HepG2 (cell line): Measurements from ENCODE around the gene ACACB. TPM values are rescaled to one million over a fixed set of nuclear protein-coding genes. Genes with fewer than 3 reads are reported as not detected.

ENCODE experiments used
- ATAC-seq: fragments of 200-7000 bp; cut with Tn5 transposase; 3 replicates; pipeline ENCODE4 v1.9.1; 2020; ENCODE audit warnings: mild to moderate bottlenecking, moderate library complexity
- BruUV-seq: library from RNA; stranded (reverse); fragments of 400-500 nt; replicated peaks from 2 replicates; lab custom pipeline; 2021; lab: Mats Ljungman, UMichigan
- CTCF ChIA-PET: fragments of 300-600 bp; formaldehyde crosslinking; extraction: SDS; loops from one replicate; lab custom pipeline; 2021; ENCODE audit warnings: low total read pairs, inconsistent platforms, low intra/inter-chr PET ratio; lab: Yijun Ruan, JAX
- POLR2A ChIA-PET: fragments of 350-600 bp; sonication (Branson Sonifier 250); formaldehyde crosslinking; loops from one replicate; lab custom pipeline; 2020; ENCODE audit warnings: antibody characterized with exemption, inconsistent platforms; lab: Yijun Ruan, JAX
- DNase-seq: peaks from one replicate; pipeline ENCODE4 v3.0.0-alpha.2; 2015; ENCODE audit warnings: low spot score
- FAIRE-seq: peaks from 3 replicates; lab custom pipeline; 2011; peaks lifted over from hg19 to GRCh38; lab: Jason Lieb, UNC
- H2AFZ ChIP-seq: one replicate; pipeline ENCODE4 v1.6.1; 2011; ENCODE audit warnings: low read length, inconsistent platforms
- H3K27ac ChIP-seq: fragments of 300-600 bp; 3 replicates; pipeline ENCODE4 v1.8.0; 2011; ENCODE audit warnings: mixed run types, mild to moderate bottlenecking, mixed read lengths, low read length, inconsistent platforms; ENCODE audit not compliant: insufficient read depth; ENCODE audit errors: extremely low read length
- H3K27me3 ChIP-seq, 2 experiments: fragments of 200-600 bp in 1 of 2; 2 replicates in 1 of 2; 3 replicates in 1 of 2; pipeline versions ENCODE4 v1.6.0 to v1.8.0; 2011; ENCODE audit warnings: low read length in 2 of 2, mild to moderate bottlenecking in 2 of 2, moderate library complexity in 2 of 2, inconsistent platforms in 1 of 2; ENCODE audit not compliant: insufficient read depth in 2 of 2, control insufficient read depth in 1 of 2
- H3K36me3 ChIP-seq, 2 experiments: fragments of 200-600 bp in 1 of 2; replicated peaks in 1 of 2; 2 replicates in 1 of 2; 3 replicates in 1 of 2; pipeline versions ENCODE4 v1.5.1 to v1.8.0; 2011; ENCODE audit warnings: low read length in 2 of 2, inconsistent platforms in 1 of 2; ENCODE audit not compliant: insufficient read depth in 2 of 2, control insufficient read depth in 1 of 2
- H3K4me1 ChIP-seq: 2 replicates; pipeline ENCODE4 v1.5.1; 2012; ENCODE audit warnings: low read length, inconsistent platforms; ENCODE audit not compliant: insufficient read depth
- H3K4me2 ChIP-seq: 2 replicates; pipeline ENCODE4 v1.6.0; 2011; ENCODE audit warnings: low read depth, low read length, inconsistent platforms
- H3K4me3 ChIP-seq, 3 experiments: fragments of 200-600 bp in 1 of 3; sonication (generic), shearing (Covaris generic) in 1 of 3; replicated peaks in 1 of 3; 2 replicates each; pipeline ENCODE4 v1.5.1; 2011 to 2016; ENCODE audit warnings: low read length in 3 of 3, inconsistent platforms in 2 of 3, low read depth in 2 of 3, mild to moderate bottlenecking in 2 of 3, control low read depth in 1 of 3, mixed read lengths in 1 of 3; ENCODE audit not compliant: insufficient read depth in 1 of 3
- H3K79me2 ChIP-seq: one replicate; pipeline ENCODE4 v1.6.1; 2011; ENCODE audit warnings: low read length, inconsistent platforms; ENCODE audit not compliant: insufficient read depth
- H3K9ac ChIP-seq: 2 replicates; pipeline ENCODE4 v1.6.0; 2011; ENCODE audit warnings: mild to moderate bottlenecking, low read depth, low read length, inconsistent platforms; ENCODE audit not compliant: insufficient read depth
- H3K9me3 ChIP-seq: 2 replicates; pipeline ENCODE4 v1.5.1; 2012; ENCODE audit warnings: mild to moderate bottlenecking, low read length
- H4K20me1 ChIP-seq: 2 replicates; pipeline ENCODE4 v1.6.0; 2011; ENCODE audit warnings: inconsistent platforms, mild to moderate bottlenecking, low read length, moderate library complexity; ENCODE audit not compliant: insufficient read depth
- EED ChIP-seq: sonication (generic); formaldehyde crosslinking; IDR thresholded peaks from 2 replicates; pipeline ENCODE4 v1.5.0; 2020; ENCODE audit warnings: mild to moderate bottlenecking, missing genetic modification reagents
- FOXA1 ChIP-seq, 2 experiments: fragments of 450-650 bp in 1 of 2; sonication (generic) in 1 of 2; formaldehyde crosslinking in 1 of 2; IDR thresholded peaks; 2 replicates each; pipeline versions ENCODE4 v1.4.0 to v1.6.1; 2016 to 2020; ENCODE audit warnings: missing genetic modification reagents in 1 of 2
- NR2F2 ChIP-seq: IDR thresholded peaks from 2 replicates; pipeline ENCODE4 v1.6.1; 2012; ENCODE audit warnings: low read depth, inconsistent platforms, borderline replicate concordance
- SRF ChIP-seq: IDR thresholded peaks from 2 replicates; pipeline ENCODE4 v1.6.1; 2011; ENCODE audit warnings: mild to moderate bottlenecking, low read depth, low read length, moderate library complexity
- TCF7L2 ChIP-seq: IDR thresholded peaks from 2 replicates; pipeline ENCODE4 v1.6.1; 2011; ENCODE audit warnings: mild to moderate bottlenecking, low read depth, low read length, moderate library complexity
- ZFP41 ChIP-seq: sonication (generic); formaldehyde crosslinking; IDR thresholded peaks from 2 replicates; pipeline ENCODE4 v1.4.0; 2020; ENCODE audit warnings: mild to moderate bottlenecking, missing genetic modification reagents, borderline replicate concordance
- ZNF230 ChIP-seq: sonication (generic); formaldehyde crosslinking; IDR thresholded peaks from 2 replicates; pipeline ENCODE4 v1.4.0; 2020; ENCODE audit warnings: mild to moderate bottlenecking, missing genetic modification reagents
- ZNF235 ChIP-seq: sonication (generic); formaldehyde crosslinking; IDR thresholded peaks from 2 replicates; pipeline ENCODE4 v1.8.1; 2023; ENCODE audit warnings: mild to moderate bottlenecking, missing genetic modification reagents, borderline replicate concordance
- ZNF24 ChIP-seq: fragments of 450-650 bp; IDR thresholded peaks from 2 replicates; pipeline ENCODE4 v1.6.1; 2017; ENCODE audit warnings: antibody characterized with exemption, mild to moderate bottlenecking
- ZNF256 ChIP-seq: sonication (generic); formaldehyde crosslinking; conservative IDR thresholded peaks from 2 replicates; pipeline ENCODE4 v1.4.0; 2020; ENCODE audit warnings: missing genetic modification reagents
- ZNF329 ChIP-seq: sonication (generic); formaldehyde crosslinking; IDR thresholded peaks from 2 replicates; pipeline ENCODE4 v1.9.0; 2021; ENCODE audit warnings: low read depth, mild to moderate bottlenecking, missing genetic modification reagents
- WGBS: methylation state at CpG from one replicate; pipeline ENCODE4 v1.1.6; 2017; ENCODE audit warnings: low lambda C conversion rate; 5-methylcytosine and 5-hydroxymethylcytosine counted together
- in situ Hi-C: cut with HindIII; loops from 2 replicates; pipeline ENCODE4 v1.10.0; 2017; ENCODE audit warnings: low pct_unique_long_range_greater_than_20kb; ENCODE audit not compliant: extremely low pct_ligation_motif_present
- intact Hi-C: fragments of 100-400 bp; cut with micrococcal nuclease; formaldehyde crosslinking; loops from one replicate; pipeline ENCODE4 v1.10.0; 2022; ENCODE audit not compliant: unreplicated experiment
- polyA plus RNA-seq, 8 experiments: library from polyadenylated mRNA; depleted of rRNA in 3 of 8; stranded (reverse) in 7 of 8; unstranded in 1 of 8; fragments of >200 nt; fragmentation: Illumina TruSeq in 4 of 8; extraction: Trizol in 4 of 8; gene quantifications; 2 replicates each; pipeline versions ENCODE4 v1.2.1 to v1.2.3, GENCODE V29; 2011 to 2016; ENCODE audit warnings: low read depth in 4 of 8, missing spikeins in 1 of 8, mixed read lengths in 1 of 8; ENCODE audit not compliant: insufficient read depth in 1 of 8
- total RNA-seq, 5 experiments: library from RNA; depleted of rRNA; stranded (reverse); fragments of >200 nt; fragmentation: Illumina TruSeq; extraction: Trizol; gene quantifications; 2 replicates each; pipeline ENCODE4 v1.2.3, GENCODE V29; 2016; ENCODE audit warnings: low read depth in 1 of 5
- TF ChIP-seq, protein P1 (sequence below): sonication (generic); formaldehyde crosslinking; IDR thresholded peaks from 2 replicates; pipeline ENCODE4 v1.4.0; 2020; ENCODE audit warnings: mild to moderate bottlenecking, missing genetic modification reagents
- TF ChIP-seq, protein P2 (sequence below): IDR thresholded peaks from 2 replicates; pipeline ENCODE4 v1.6.1; 2018; ENCODE audit warnings: missing genetic modification reagents, mild to moderate bottlenecking, missing compliant biosample characterization
- TF ChIP-seq, protein P3 (sequence below): sonication (generic); formaldehyde crosslinking; IDR thresholded peaks from 2 replicates; pipeline ENCODE4 v1.8.0; 2022; ENCODE audit warnings: mild to moderate bottlenecking, missing genetic modification reagents; ENCODE audit not compliant: insufficient replicate concordance
- TF ChIP-seq, protein P4 (sequence below): IDR thresholded peaks from 2 replicates; pipeline ENCODE4 v1.6.1; 2016; ENCODE audit warnings: low read depth, borderline replicate concordance

ACACB gene
- total and polyA plus RNA-seq, 2 of the 13 experiments (the other 11 are each of a cell fraction or from before 2014, with no cell fraction given): 6.2 to 8.6 TPM

DNA sequence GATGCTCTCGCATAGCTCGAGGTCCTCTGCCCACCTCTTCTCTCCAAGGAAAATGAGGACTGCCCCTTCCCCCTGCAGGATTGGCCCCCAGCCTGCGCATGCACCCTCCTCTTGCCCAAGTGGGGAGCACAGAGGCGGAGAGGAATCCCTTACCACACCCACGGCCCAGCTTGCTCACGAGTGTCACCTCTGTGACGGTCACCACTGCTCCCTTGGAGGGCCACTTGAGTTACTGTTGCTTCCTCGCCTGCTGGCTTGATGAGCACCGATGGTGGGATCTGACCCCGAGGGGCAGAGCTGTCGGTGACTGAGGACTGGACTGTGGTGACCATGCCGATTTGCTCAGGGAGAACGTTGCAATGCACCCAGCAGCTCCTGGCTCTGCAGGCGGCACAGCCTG, 151.0 kb downstream of the ACACB start (continued):
- TF ChIP-seq ZNF235 (CRISPR knock-in tag): no peak
- TF ChIP-seq ZNF24: no peak
- TF ChIP-seq, protein P1, sequence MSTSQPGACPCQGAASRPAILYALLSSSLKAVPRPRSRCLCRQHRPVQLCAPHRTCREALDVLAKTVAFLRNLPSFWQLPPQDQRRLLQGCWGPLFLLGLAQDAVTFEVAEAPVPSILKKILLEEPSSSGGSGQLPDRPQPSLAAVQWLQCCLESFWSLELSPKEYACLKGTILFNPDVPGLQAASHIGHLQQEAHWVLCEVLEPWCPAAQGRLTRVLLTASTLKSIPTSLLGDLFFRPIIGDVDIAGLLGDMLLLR: no peak
- TF ChIP-seq SRF: no peak

DNA sequence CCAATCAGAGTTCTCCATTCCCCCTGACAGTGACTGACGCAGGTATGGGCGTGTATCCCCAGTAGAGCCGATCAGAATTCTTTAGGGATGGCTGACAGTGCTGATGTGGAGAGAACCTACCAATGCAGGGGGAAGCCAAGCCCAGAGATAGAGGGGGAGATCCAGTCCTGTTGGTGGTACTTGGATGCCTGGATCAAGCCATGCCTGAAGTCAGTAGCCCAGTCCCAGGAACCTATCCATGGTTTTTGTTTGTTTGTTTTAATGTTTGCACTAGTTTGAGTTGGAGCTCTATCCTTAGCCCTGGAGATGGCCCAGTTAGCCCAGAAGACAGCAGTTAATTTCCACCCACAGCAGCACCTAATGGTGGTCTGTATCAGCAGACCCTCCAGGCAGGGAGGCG, 152.5 kb downstream of the ACACB start:
- in situ Hi-C loops (no loop called here), intact Hi-C loops (no loop called here)
- H3K36me3 ChIP-seq: peaks cover 0 to 11% of the 10 kb centered on the region in 2 experiments; a peak in 3 of 5 replicates
- no peaks in the 10 kb centered on the region for H3K27me3 ChIP-seq
- H3K9ac ChIP-seq: no peak overlapping the region
- H3K79me2 ChIP-seq: no peaks in the 10 kb centered on the region
- 95% methylated on average over 4 of the region's 4 CpGs for WGBS
- H2AFZ ChIP-seq: no peak overlapping the region
- no peak overlapping the region for H3K4me3 ChIP-seq
- FAIRE-seq: no peak
- H4K20me1 ChIP-seq: no peaks in the 10 kb centered on the region
- TF ChIP-seq ZNF230 (CRISPR knock-in tag) (no peak), ZNF329 (peak; percentile 96)
- TF ChIP-seq, all 625 proteins: peak for 1
- CTCF ChIA-PET: no interaction called here
- no peak for ATAC-seq
- H3K4me1 ChIP-seq: no peaks in the 10 kb centered on the region
- no peak overlapping the region for H3K4me2 ChIP-seq
- H3K27ac ChIP-seq: no peak overlapping the region
- POLR2A ChIA-PET: no interaction called here
- no peaks in the 10 kb centered on the region for H3K9me3 ChIP-seq
- no TSS peak for BruUV-seq
- no peak for DNase-seq

DNA sequence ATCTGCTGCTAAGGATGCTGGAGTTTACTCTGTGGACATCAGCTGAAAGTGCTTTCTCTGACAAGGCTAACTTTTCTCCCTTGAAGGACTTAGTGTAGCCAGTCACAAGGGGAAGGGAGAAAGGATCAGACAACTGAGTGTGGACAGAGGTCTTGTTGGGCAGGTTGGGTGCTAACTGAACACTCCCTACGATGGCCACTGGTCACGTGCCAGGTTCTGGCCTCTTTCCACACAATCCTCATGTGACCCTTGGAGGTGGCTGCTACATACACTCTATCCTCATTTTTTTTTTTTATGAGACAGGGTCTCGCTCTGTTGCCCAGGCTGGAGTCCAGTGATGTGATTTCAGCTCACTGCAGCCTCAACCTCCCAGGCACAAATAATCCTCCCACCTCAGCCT, 153.0 kb downstream of the ACACB start:
- ATAC-seq (no peak), DNase-seq (no peak), FAIRE-seq (no peak)
- in situ Hi-C loops: no loop called here
- intact Hi-C loops: no loop called here
- no peak overlapping the region for H3K4me2 ChIP-seq
- no peak overlapping the region for H3K4me3 ChIP-seq
- H3K36me3 ChIP-seq: peaks cover 0 to 11% of the 10 kb centered on the region in 2 experiments; a peak in 3 of 5 replicates
- H3K4me1 ChIP-seq: no peaks in the 10 kb centered on the region
- BruUV-seq: no TSS peak
- WGBS: 58% methylated on average over 3 of the region's 3 CpGs
- no peak overlapping the region for H2AFZ ChIP-seq
- H3K9ac ChIP-seq: no peak overlapping the region
- no peaks in the 10 kb centered on the region for H3K9me3 ChIP-seq
- no peaks in the 10 kb centered on the region for H4K20me1 ChIP-seq
- no peaks in the 10 kb centered on the region for H3K27me3 ChIP-seq
- no peaks in the 10 kb centered on the region for H3K79me2 ChIP-seq
- POLR2A ChIA-PET: no interaction called here
- CTCF ChIA-PET: no interaction called here
- H3K27ac ChIP-seq: no peak overlapping the region
- TF ChIP-seq TCF7L2 (no peak), NR2F2 (no peak), ZNF256 (no peak), ZFP41 (no peak), FOXA1 (IDR thresholded peaks at IDR 0.05) (no peak), FOXA1 (CRISPR knock-in tag; IDR thresholded peaks at IDR 0.05) (no peak), EED (CRISPR knock-in tag) (no peak)
- TF ChIP-seq, protein P2, sequence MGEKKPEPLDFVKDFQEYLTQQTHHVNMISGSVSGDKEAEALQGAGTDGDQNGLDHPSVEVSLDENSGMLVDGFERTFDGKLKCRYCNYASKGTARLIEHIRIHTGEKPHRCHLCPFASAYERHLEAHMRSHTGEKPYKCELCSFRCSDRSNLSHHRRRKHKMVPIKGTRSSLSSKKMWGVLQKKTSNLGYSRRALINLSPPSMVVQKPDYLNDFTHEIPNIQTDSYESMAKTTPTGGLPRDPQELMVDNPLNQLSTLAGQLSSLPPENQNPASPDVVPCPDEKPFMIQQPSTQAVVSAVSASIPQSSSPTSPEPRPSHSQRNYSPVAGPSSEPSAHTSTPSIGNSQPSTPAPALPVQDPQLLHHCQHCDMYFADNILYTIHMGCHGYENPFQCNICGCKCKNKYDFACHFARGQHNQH (CRISPR knock-in tag): no peak
- TF ChIP-seq, protein P3, sequence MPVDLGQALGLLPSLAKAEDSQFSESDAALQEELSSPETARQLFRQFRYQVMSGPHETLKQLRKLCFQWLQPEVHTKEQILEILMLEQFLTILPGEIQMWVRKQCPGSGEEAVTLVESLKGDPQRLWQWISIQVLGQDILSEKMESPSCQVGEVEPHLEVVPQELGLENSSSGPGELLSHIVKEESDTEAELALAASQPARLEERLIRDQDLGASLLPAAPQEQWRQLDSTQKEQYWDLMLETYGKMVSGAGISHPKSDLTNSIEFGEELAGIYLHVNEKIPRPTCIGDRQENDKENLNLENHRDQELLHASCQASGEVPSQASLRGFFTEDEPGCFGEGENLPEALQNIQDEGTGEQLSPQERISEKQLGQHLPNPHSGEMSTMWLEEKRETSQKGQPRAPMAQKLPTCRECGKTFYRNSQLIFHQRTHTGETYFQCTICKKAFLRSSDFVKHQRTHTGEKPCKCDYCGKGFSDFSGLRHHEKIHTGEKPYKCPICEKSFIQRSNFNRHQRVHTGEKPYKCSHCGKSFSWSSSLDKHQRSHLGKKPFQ (CRISPR knock-in tag): no peak
- TF ChIP-seq, protein P4, sequence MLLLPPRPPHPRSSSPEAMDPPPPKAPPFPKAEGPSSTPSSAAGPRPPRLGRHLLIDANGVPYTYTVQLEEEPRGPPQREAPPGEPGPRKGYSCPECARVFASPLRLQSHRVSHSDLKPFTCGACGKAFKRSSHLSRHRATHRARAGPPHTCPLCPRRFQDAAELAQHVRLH (CRISPR knock-in tag): no peak
